ENCODE data around the gene CAPS2.

Gene CAPS2

DNA sequence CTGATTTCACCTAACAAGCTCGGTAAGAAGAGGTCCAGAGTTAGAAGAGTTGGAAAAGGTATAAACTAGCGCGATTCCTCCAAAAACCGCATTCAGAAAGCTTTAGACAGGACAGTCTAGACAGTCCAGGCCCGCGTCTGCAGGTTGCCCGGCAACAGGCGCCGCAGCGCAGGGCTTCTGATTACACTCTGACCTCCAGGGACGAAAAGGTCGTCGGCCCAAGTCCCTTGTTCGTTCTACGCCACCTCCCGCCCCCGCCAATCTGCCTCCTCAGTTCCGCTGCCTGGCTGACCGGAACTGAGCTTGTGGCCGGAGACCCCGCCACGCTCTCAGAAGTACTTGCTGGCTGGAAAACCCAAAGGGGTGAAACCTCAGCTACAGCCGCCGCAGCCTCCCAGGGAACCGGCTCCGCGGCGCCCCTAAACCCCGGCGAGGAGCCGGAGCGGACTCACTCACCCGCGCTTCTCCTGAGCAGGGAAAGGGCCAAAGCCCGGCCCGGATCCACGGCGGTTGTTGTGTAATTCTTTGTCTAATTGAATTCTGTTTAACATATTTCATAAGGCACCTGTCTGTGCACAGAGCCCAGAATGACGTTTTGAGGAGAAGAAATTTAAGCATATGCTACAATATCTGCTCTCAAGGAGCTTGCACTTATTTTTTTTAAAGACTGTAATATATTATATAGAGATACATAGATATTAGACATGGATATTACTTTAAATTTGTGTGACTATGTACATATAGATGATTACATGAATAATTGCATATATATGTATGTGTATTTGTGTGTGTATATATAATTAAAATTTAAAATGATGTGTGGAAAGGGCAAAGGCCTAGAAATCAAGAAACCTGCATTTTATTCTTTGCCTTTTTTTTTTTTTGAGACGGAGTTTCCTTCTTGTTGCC is at the start of gene CAPS2:
TSS of gene CAPS2 (minus strand) at position 407 of the 909 bp plus-strand sequence. CDS start 3,826 bp downstream, outside the sequence.
- Histone ChIP-seq H3K9me3 (no peaks in the 10 kb centered on the region), H3K4me1 (peaks cover 0 to 13% (median 8%) of the 10 kb centered on the region in 4 donors), H3K4me3 (peak within 1 kb of the TSS; percentile 66 to 67), H3K27ac (peak within 1 kb of the TSS; percentile 60 to 63), H3K36me3 (no peaks in the 10 kb centered on the region), H3K27me3 (no peaks in the 10 kb centered on the region)
- peak; percentile 76 to 89 for DNase-seq
- intact Hi-C loops (cut with DNase I; ENCODE audit: low total_unique reads) = loop anchor here (10.0 kb wide), 1 partner anchor 175 kb away; no protein-coding TSS in a partner anchor
- TF ChIP-seq, protein P1, sequence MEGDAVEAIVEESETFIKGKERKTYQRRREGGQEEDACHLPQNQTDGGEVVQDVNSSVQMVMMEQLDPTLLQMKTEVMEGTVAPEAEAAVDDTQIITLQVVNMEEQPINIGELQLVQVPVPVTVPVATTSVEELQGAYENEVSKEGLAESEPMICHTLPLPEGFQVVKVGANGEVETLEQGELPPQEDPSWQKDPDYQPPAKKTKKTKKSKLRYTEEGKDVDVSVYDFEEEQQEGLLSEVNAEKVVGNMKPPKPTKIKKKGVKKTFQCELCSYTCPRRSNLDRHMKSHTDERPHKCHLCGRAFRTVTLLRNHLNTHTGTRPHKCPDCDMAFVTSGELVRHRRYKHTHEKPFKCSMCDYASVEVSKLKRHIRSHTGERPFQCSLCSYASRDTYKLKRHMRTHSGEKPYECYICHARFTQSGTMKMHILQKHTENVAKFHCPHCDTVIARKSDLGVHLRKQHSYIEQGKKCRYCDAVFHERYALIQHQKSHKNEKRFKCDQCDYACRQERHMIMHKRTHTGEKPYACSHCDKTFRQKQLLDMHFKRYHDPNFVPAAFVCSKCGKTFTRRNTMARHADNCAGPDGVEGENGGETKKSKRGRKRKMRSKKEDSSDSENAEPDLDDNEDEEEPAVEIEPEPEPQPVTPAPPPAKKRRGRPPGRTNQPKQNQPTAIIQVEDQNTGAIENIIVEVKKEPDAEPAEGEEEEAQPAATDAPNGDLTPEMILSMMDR (IDR thresholded peaks at IDR 0.05) = no peak

DNA sequence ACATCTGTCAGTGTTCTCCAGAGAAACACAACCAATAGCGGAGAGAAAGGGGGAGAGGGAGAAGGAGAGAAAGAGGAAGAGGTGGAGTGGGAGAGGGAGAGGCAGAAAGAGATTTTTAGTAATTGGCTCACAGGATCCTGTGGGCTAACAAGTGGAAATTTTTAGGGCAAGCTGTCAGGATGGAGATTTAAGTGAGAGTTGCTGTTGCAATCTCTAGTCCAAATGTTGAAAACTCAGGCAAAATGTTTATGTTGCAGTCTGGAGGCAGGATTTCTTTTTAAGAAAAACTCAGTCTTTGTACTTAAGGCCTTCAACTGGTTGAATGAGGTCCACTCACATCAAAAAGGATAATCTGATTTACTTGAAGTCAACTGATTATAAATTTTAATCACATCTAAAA is 48.2 kb upstream of the CAPS2 start:
- TF ChIP-seq, protein P1 (IDR thresholded peaks at IDR 0.05) = no peak
- Histone ChIP-seq H3K9me3 (no peaks in the 10 kb centered on the region), H3K4me3 (no peak overlapping the region), H3K36me3 (no peaks in the 10 kb centered on the region), H3K27ac (no peak overlapping the region), H3K27me3 (no peaks in the 10 kb centered on the region), H3K4me1 (no peaks in the 10 kb centered on the region)
- intact Hi-C loops (cut with DNase I; ENCODE audit: low total_unique reads) = no loop called here
- DNase-seq = no peak

DNA sequence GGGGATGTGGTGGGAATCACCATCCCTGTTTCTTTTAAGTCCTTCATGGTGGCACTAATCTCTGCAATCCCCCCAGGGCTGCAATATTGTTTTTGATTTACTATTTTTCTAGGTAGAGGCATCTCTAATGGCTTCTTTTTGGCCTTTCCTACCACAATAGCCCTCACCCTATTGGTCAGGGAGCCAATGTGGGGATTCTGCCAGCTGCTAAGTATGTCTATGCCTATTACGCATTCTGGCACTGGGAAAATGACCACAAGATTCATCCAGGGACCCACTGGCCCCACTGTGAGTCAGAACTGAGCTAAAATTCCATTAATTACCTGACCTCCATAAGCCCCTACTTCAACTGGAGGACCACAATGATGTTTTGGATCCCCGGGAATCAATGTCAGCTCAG is 44.8 kb upstream of the CAPS2 start:
- H3K36me3 ChIP-seq = no peaks in the 10 kb centered on the region
- TF ChIP-seq, protein P1 (IDR thresholded peaks at IDR 0.05) = no peak
- no peaks in the 10 kb centered on the region for H3K4me1 ChIP-seq
- no peak overlapping the region for H3K4me3 ChIP-seq
- intact Hi-C loops (cut with DNase I; ENCODE audit: low total_unique reads) = no loop called here
- no peaks in the 10 kb centered on the region for H3K9me3 ChIP-seq
- no peaks in the 10 kb centered on the region for H3K27me3 ChIP-seq
- DNase-seq = no peak
- H3K27ac ChIP-seq = no peak overlapping the region

DNA sequence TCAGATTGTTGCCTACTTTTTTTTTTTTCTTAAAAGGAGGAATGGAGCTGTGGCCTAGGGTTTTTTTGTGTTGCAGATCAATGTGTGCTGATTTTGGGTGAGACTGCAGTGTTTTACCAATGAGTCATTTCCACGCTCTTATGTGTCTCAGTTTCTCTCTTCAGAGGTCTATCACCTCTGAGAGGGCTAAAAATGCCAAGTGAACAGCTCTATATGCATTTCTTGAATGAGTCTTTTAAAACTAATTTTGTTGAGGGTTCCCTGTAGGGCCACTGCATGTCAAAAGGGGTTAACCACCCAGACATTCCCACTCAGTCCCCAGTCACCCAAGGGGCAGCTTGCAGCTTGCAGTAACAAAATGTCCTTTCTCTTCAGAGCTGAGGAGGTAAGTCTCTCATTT is 36.5 kb upstream of the CAPS2 start:
- no peaks in the 10 kb centered on the region for H3K27me3 ChIP-seq
- H3K9me3 ChIP-seq = no peaks in the 10 kb centered on the region
- H3K27ac ChIP-seq = no peak overlapping the region
- peaks cover 0 to 8% (median 2%) of the 10 kb centered on the region in 4 donors for H3K4me1 ChIP-seq
- intact Hi-C loops (cut with DNase I; ENCODE audit: low total_unique reads) = no loop called here
- no peaks in the 10 kb centered on the region for H3K36me3 ChIP-seq
- TF ChIP-seq, protein P1 (IDR thresholded peaks at IDR 0.05) = no peak
- no peak overlapping the region for H3K4me3 ChIP-seq
- no peak for DNase-seq

DNA sequence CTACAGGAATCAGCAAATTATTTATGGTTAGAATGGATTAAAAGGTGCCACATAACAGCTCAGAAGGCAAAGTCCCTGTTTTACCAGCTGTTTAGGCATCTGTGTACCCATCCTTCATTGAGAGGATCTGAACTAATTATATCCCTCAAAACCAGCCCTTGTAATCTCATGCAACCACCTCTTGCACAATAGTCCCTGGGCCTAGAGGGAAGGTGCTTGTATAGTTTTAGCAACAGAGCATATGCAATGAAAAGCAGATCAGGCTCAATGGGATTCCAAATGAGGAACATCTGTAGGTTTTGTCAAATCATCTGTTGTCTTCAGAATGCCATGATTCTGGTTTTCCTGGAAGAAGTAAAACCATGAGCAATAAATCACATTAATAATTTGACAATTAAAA is 34.8 kb upstream of the CAPS2 start:
- Histone ChIP-seq H3K27me3 (no peaks in the 10 kb centered on the region), H3K4me1 (peaks cover 0 to 8% (median 2%) of the 10 kb centered on the region in 4 donors), H3K36me3 (peaks cover 0 to 4% (median 0%) of the 10 kb centered on the region in 3 donors), H3K9me3 (no peaks in the 10 kb centered on the region), H3K27ac (no peak overlapping the region), H3K4me3 (no peak overlapping the region)
- DNase-seq = no peak
- TF ChIP-seq, protein P1 (IDR thresholded peaks at IDR 0.05) = no peak
- intact Hi-C loops (cut with DNase I; ENCODE audit: low total_unique reads) = no loop called here
